ENCODE measurements around the gene ZBTB40. TPM values are rescaled to one million over a fixed set of nuclear protein-coding genes. Genes with fewer than 3 reads are reported as not detected.

Gene ZBTB40
- polyA plus RNA-seq, 4 donors = 17.0 to 24.3 (median 19.5) TPM

GRCh38 chr1:22550021-22550420 is 98.4 kb downstream of the ZBTB40 start:
- DNase-seq (ENCODE audit: low read depth in 4 of 4, low spot score in 2 of 4) = no peak

- DNase-seq (ENCODE audit: low read depth in 4 of 4, low spot score in 2 of 4) = no peak
These were observed 99.9 kb downstream of the ZBTB40 start for GRCh38 chr1:22551591-22551990.

- DNase-seq (ENCODE audit: low read depth in 4 of 4, low spot score in 2 of 4) = no peak
These were observed 100.4 kb downstream of the ZBTB40 start for GRCh38 chr1:22552021-22552420.

GRCh38 chr1:22553104-22553880 is 101.6 kb downstream of the ZBTB40 start:
- no peak for DNase-seq (ENCODE audit: low read depth in 4 of 4, low spot score in 2 of 4)

- DNase-seq (ENCODE audit: low read depth in 4 of 4, low spot score in 2 of 4) = no peak
These were observed 102.4 kb downstream of the ZBTB40 start for GRCh38 chr1:22553991-22554522.

GRCh38 chr1:22555371-22555656 is 103.7 kb downstream of the ZBTB40 start:
- no peak for DNase-seq (ENCODE audit: low read depth in 4 of 4, low spot score in 2 of 4)

GRCh38 chr1:22556391-22557104 is 104.9 kb downstream of the ZBTB40 start:
- DNase-seq (ENCODE audit: low read depth in 4 of 4, low spot score in 2 of 4) = no peak

GRCh38 chr1:22557341-22557950 is 105.8 kb downstream of the ZBTB40 start:
- peak in 2 of 4 donors; percentile 11 to 13 for DNase-seq (ENCODE audit: low read depth in 4 of 4, low spot score in 2 of 4)

- DNase-seq (ENCODE audit: low read depth in 4 of 4, low spot score in 2 of 4) = no peak
These were observed 111.2 kb downstream of the ZBTB40 start, which contains the start of gene EPHA8 for GRCh38 chr1:22562584-22563583. EPHA8 (plus strand) TSS chr1:22563489; CDS start chr1:22563636, 147 bp downstream.

GRCh38 chr1:22563671-22564602 is 112.3 kb downstream of the ZBTB40 start:
- no peak for DNase-seq (ENCODE audit: low read depth in 4 of 4, low spot score in 2 of 4)

GRCh38 chr1:22566161-22566560 is 114.5 kb downstream of the ZBTB40 start:
- DNase-seq (ENCODE audit: low read depth in 4 of 4, low spot score in 2 of 4) = no peak

- no peak for DNase-seq (ENCODE audit: low read depth in 4 of 4, low spot score in 2 of 4)
These were observed 115.5 kb downstream of the ZBTB40 start for GRCh38 chr1:22567197-22567596.

GRCh38 chr1:22567994-22568393 is 116.3 kb downstream of the ZBTB40 start:
- no peak for DNase-seq (ENCODE audit: low read depth in 4 of 4, low spot score in 2 of 4)

- no peak for DNase-seq (ENCODE audit: low read depth in 4 of 4, low spot score in 2 of 4)
These were observed 117.6 kb downstream of the ZBTB40 start for GRCh38 chr1:22569269-22569668.

- no peak for DNase-seq (ENCODE audit: low read depth in 4 of 4, low spot score in 2 of 4)
These were observed 118.7 kb downstream of the ZBTB40 start for GRCh38 chr1:22570140-22570909.

- DNase-seq (ENCODE audit: low read depth in 4 of 4, low spot score in 2 of 4) = no peak
These were observed 121.2 kb downstream of the ZBTB40 start for GRCh38 chr1:22572818-22573217.

GRCh38 chr1:22573237-22573636 is 121.6 kb downstream of the ZBTB40 start:
- DNase-seq (ENCODE audit: low read depth in 4 of 4, low spot score in 2 of 4) = no peak

- DNase-seq (ENCODE audit: low read depth in 4 of 4, low spot score in 2 of 4) = no peak
These were observed 124.0 kb downstream of the ZBTB40 start for GRCh38 chr1:22575532-22576149.
